MV-4-11 (cell line): ENCODE data around the gene TOR4A.
A peak's percentile ranks its signal among the peaks of the same experiment; 100 is the strongest.

Experiments used
- DNase-seq: peaks from one replicate; lab custom pipeline; 2025; lab: John Stamatoyannopoulos, UW

The TOR4A gene

GRCh38 chr9:137306066-137306849, 28.7 kb downstream of the TOR4A start:
- DNase-seq = no peak

- DNase-seq = no peak
These were observed 29.3 kb downstream of the TOR4A start for GRCh38 chr9:137306850-137307254.

- peak; percentile 21 for DNase-seq
These were observed 29.9 kb downstream of the TOR4A start for GRCh38 chr9:137307255-137308056.

- no peak for DNase-seq
These were observed 30.6 kb downstream of the TOR4A start for GRCh38 chr9:137308057-137308619.

GRCh38 chr9:137309368-137310188, 32.1 kb downstream of the TOR4A start:
- DNase-seq = no peak

- no peak for DNase-seq
These were observed 32.9 kb downstream of the TOR4A start for GRCh38 chr9:137310189-137311052.

- no peak for DNase-seq
These were observed 33.9 kb downstream of the TOR4A start for GRCh38 chr9:137311171-137311985.

GRCh38 chr9:137311986-137312851, 34.7 kb downstream of the TOR4A start:
- no peak for DNase-seq

GRCh38 chr9:137312852-137313325, 35.4 kb downstream of the TOR4A start:
- no peak for DNase-seq

- DNase-seq = no peak
These were observed 35.9 kb downstream of the TOR4A start for GRCh38 chr9:137313326-137313936.

- no peak for DNase-seq
These were observed 36.5 kb downstream of the TOR4A start for GRCh38 chr9:137313956-137314560.

GRCh38 chr9:137314561-137315560, 37.3 kb downstream of the TOR4A start:
- DNase-seq = no peak

- DNase-seq = no peak
These were observed 38.1 kb downstream of the TOR4A start for GRCh38 chr9:137315581-137316011.

- DNase-seq = peak; percentile 3
These were observed 38.8 kb downstream of the TOR4A start for GRCh38 chr9:137316012-137316981.

- no peak for DNase-seq
These were observed 39.6 kb downstream of the TOR4A start for GRCh38 chr9:137317021-137317717.
